Lower lobe of right lung (tissue), 2 donors: Measurements from ENCODE around the gene HEXIM1. TPM values are rescaled to one million over a fixed set of nuclear protein-coding genes. Genes with fewer than 3 reads are reported as not detected.
A peak's percentile ranks its signal among the peaks of the same experiment; 100 is the strongest.

Experiments
- ATAC-seq, 2 donors: fragments of 200-7000 bp; cut with Tn5 transposase; one replicate each; pipeline ENCODE4 v1.9.1; 2020 to 2022; ENCODE audit warnings: mild to moderate bottlenecking in 2 of 2, moderate library complexity in 2 of 2
- DNase-seq: peaks from one replicate; pipeline ENCODE4 v3.0.0-alpha.2; 2020
- H3K27ac ChIP-seq: fragments of 200-600 bp; one replicate; pipeline ENCODE4 v1.8.0; 2022
- H3K27me3 ChIP-seq: fragments of 200-600 bp; one replicate; pipeline ENCODE4 v1.8.0; 2022; ENCODE audit warnings: low read depth
- H3K36me3 ChIP-seq: fragments of 200-600 bp; one replicate; pipeline ENCODE4 v1.8.0; 2022; ENCODE audit warnings: mild to moderate bottlenecking
- H3K4me1 ChIP-seq: fragments of 200-600 bp; one replicate; pipeline ENCODE4 v1.8.0; 2022
- H3K4me3 ChIP-seq: fragments of 200-600 bp; one replicate; pipeline ENCODE4 v1.8.0; 2022; ENCODE audit warnings: mild to moderate bottlenecking
- H3K9me3 ChIP-seq: fragments of 200-600 bp; one replicate; pipeline ENCODE4 v1.8.0; 2022
- CTCF ChIP-seq: fragments of 200-600 bp; IDR thresholded peaks from one replicate; pipeline ENCODE4 v1.8.0; 2022; ENCODE audit warnings: antibody characterized with exemption, mild to moderate bottlenecking
- intact Hi-C: fragments of 100-400 bp; cut with DNase I; formaldehyde crosslinking; loops from one replicate; pipeline ENCODE4 v1.11.0; 2022
- total RNA-seq: library from RNA; stranded (reverse); fragmentation: NEBNext Ultra II Directional; extraction: Animal tissue kit (Norgen Biotek cat#: 25700); gene quantifications from one replicate; pipeline ENCODE4 v1.2.1, GENCODE V29; 2021
- donor health status: DM: no; HTN: yes; CAD: no; lungs with severe emphysema.

The HEXIM1 gene
- total RNA-seq, 1 donor from 2014 or later = 33.9 TPM

GRCh38 chr17:45171338-45172231 lies 23.3 kb downstream of the HEXIM1 start:
- ATAC-seq (peak; percentile 71 to 73), DNase-seq (peak; percentile 68)
- Histone ChIP-seq H3K9me3 (no peaks in the 10 kb centered on the region), H3K27me3 (no peaks in the 10 kb centered on the region), H3K36me3 (no peaks in the 10 kb centered on the region), H3K4me3 (peak overlapping the region; percentile 46), H3K27ac (peak overlapping the region; percentile 90), H3K4me1 (peaks cover 34% of the 10 kb centered on the region)
- intact Hi-C loops = no loop called here
- no peak for TF ChIP-seq CTCF

- TF ChIP-seq CTCF = no peak
- intact Hi-C loops = no loop called here
- no peak for DNase-seq
- Histone ChIP-seq H3K4me1 (peaks cover 34% of the 10 kb centered on the region), H3K4me3 (peak overlapping the region; percentile 46), H3K9me3 (no peaks in the 10 kb centered on the region), H3K27me3 (no peaks in the 10 kb centered on the region), H3K27ac (peak overlapping the region; percentile 90), H3K36me3 (no peaks in the 10 kb centered on the region)
- no peak for ATAC-seq
Measured at GRCh38 chr17:45172232-45172540, 23.9 kb downstream of the HEXIM1 start.

GRCh38 chr17:45172541-45173286 lies 24.4 kb downstream of the HEXIM1 start:
- Histone ChIP-seq H3K4me3 (peak overlapping the region; percentile 46), H3K36me3 (no peaks in the 10 kb centered on the region), H3K27me3 (no peaks in the 10 kb centered on the region), H3K9me3 (no peaks in the 10 kb centered on the region), H3K27ac (peak overlapping the region; percentile 90), H3K4me1 (peaks cover 34% of the 10 kb centered on the region)
- intact Hi-C loops = no loop called here
- no peak for TF ChIP-seq CTCF
- ATAC-seq (peak; percentile 83 to 86), DNase-seq (peak; percentile 74)

- Histone ChIP-seq H3K9me3 (no peaks in the 10 kb centered on the region), H3K4me3 (no peak overlapping the region), H3K4me1 (peaks cover 28% of the 10 kb centered on the region), H3K27me3 (no peaks in the 10 kb centered on the region), H3K27ac (no peak overlapping the region), H3K36me3 (no peaks in the 10 kb centered on the region)
- intact Hi-C loops = no loop called here
- DNase-seq (no peak), ATAC-seq (no peak)
- TF ChIP-seq CTCF = no peak
Measured at GRCh38 chr17:45175759-45176115, 27.5 kb downstream of the HEXIM1 start.

GRCh38 chr17:45177563-45177962 lies 29.3 kb downstream of the HEXIM1 start:
- Histone ChIP-seq H3K4me1 (peaks cover 10% of the 10 kb centered on the region), H3K27ac (no peak overlapping the region), H3K4me3 (no peak overlapping the region), H3K9me3 (no peaks in the 10 kb centered on the region), H3K27me3 (no peaks in the 10 kb centered on the region), H3K36me3 (no peaks in the 10 kb centered on the region)
- no peak for DNase-seq
- no peak for TF ChIP-seq CTCF
- intact Hi-C loops = no loop called here
- no peak for ATAC-seq
